ENCODE measurements around the gene PHAX.
"Not testable (repeated sequence)": the region's sequence is repeated elsewhere in the genome, so short reads cannot be mapped to it uniquely, and the experiment has no call there.

PHAX gene

GRCh38 chr5:126603402-126603991 lies 2.8 kb downstream of the PHAX start:
- DNase-seq (ENCODE audit: low read depth, low spot score): no peak

GRCh38 chr5:126605525-126605924 lies 4.8 kb downstream of the PHAX start:
- DNase-seq (ENCODE audit: low read depth, low spot score): no peak

GRCh38 chr5:126610160-126610559 lies 9.4 kb downstream of the PHAX start:
- DNase-seq (ENCODE audit: low read depth, low spot score): no peak

GRCh38 chr5:126610616-126611015 lies 9.9 kb downstream of the PHAX start:
- no peak for DNase-seq (ENCODE audit: low read depth, low spot score)

GRCh38 chr5:126613941-126614592 lies 13.3 kb downstream of the PHAX start:
- no peak for DNase-seq (ENCODE audit: low read depth, low spot score)

- no peak for DNase-seq (ENCODE audit: low read depth, low spot score)
Observed at GRCh38 chr5:126615286-126615685, 14.5 kb downstream of the PHAX start.

GRCh38 chr5:126617603-126618002 lies 16.9 kb downstream of the PHAX start:
- not testable (repeated sequence) for DNase-seq (ENCODE audit: low read depth, low spot score)

- no peak for DNase-seq (ENCODE audit: low read depth, low spot score)
Observed at GRCh38 chr5:126619781-126620180, 19.0 kb downstream of the PHAX start.

- DNase-seq (ENCODE audit: low read depth, low spot score): no peak
Observed at GRCh38 chr5:126624534-126624933, 23.8 kb downstream of the PHAX start.

- DNase-seq (ENCODE audit: low read depth, low spot score): no peak
Observed at GRCh38 chr5:126628102-126628501, 27.4 kb downstream of the PHAX start.

- no peak for DNase-seq (ENCODE audit: low read depth, low spot score)
Observed at GRCh38 chr5:126631920-126632319, 31.2 kb downstream of the PHAX start.

- DNase-seq (ENCODE audit: low read depth, low spot score): no peak
Observed at GRCh38 chr5:126633552-126633951, 32.8 kb downstream of the PHAX start.

GRCh38 chr5:126635585-126635984 lies 34.8 kb downstream of the PHAX start:
- DNase-seq (ENCODE audit: low read depth, low spot score): no peak

GRCh38 chr5:126636956-126637355 lies 36.2 kb downstream of the PHAX start:
- no peak for DNase-seq (ENCODE audit: low read depth, low spot score)

- no peak for DNase-seq (ENCODE audit: low read depth, low spot score)
Observed at GRCh38 chr5:126640866-126641265, 40.1 kb downstream of the PHAX start.

GRCh38 chr5:126641387-126641786 lies 40.6 kb downstream of the PHAX start:
- no peak for DNase-seq (ENCODE audit: low read depth, low spot score)

- DNase-seq (ENCODE audit: low read depth, low spot score): no peak
Observed at GRCh38 chr5:126645132-126645531, 44.4 kb downstream of the PHAX start.

- DNase-seq (ENCODE audit: low read depth, low spot score): no peak
Observed at GRCh38 chr5:126647071-126647470, 46.3 kb downstream of the PHAX start.

- DNase-seq (ENCODE audit: low read depth, low spot score): no peak
Observed at GRCh38 chr5:126648471-126648870, 47.7 kb downstream of the PHAX start.

- not testable (repeated sequence) for DNase-seq (ENCODE audit: low read depth, low spot score)
Observed at GRCh38 chr5:126649057-126649456, 48.3 kb downstream of the PHAX start.

- DNase-seq (ENCODE audit: low read depth, low spot score): not testable (repeated sequence)
Observed at GRCh38 chr5:126649709-126650108, 49.0 kb downstream of the PHAX start.

- DNase-seq (ENCODE audit: low read depth, low spot score): no peak
Observed at GRCh38 chr5:126650463-126650862, 49.7 kb downstream of the PHAX start.

- no peak for DNase-seq (ENCODE audit: low read depth, low spot score)
Observed at GRCh38 chr5:126651013-126651577, 50.3 kb downstream of the PHAX start.
